Nephron progenitor cell (in vitro differentiated cells): ENCODE results near the gene UBA52.

Source experiments
- DNase-seq: peaks from one replicate; pipeline ENCODE4 v3.0.0; 2021
- H3K27ac Mint-ChIP-seq: 2 replicates; pipeline ENCODE4 v1.8.0; 2021; ENCODE audit warnings: mild to moderate bottlenecking, moderate library complexity, mixed read lengths
- H3K27me3 Mint-ChIP-seq: 2 replicates; pipeline ENCODE4 v1.8.0; 2021; ENCODE audit warnings: mild to moderate bottlenecking, low read depth, mixed read lengths; ENCODE audit not compliant: poor library complexity
- H3K36me3 Mint-ChIP-seq: 2 replicates; pipeline ENCODE4 v1.8.0; 2021; ENCODE audit warnings: low read depth, mixed read lengths
- H3K4me1 Mint-ChIP-seq: 2 replicates; pipeline ENCODE4 v1.8.0; 2021; ENCODE audit warnings: mixed read lengths
- H3K4me3 Mint-ChIP-seq: 2 replicates; pipeline ENCODE4 v1.8.0; 2021; ENCODE audit warnings: mild to moderate bottlenecking, moderate library complexity, mixed read lengths
- H3K9me3 Mint-ChIP-seq: 2 replicates; pipeline ENCODE4 v1.8.0; 2021; ENCODE audit warnings: mild to moderate bottlenecking, moderate library complexity, mixed read lengths
- TF ChIP-seq, protein P1 (sequence below): fragments of 200-600 bp; sonication (generic); IDR thresholded peaks from 2 replicates; pipeline ENCODE4 v1.5.0; 2021; ENCODE audit warnings: antibody characterized with exemption

UBA52 gene

DNA sequence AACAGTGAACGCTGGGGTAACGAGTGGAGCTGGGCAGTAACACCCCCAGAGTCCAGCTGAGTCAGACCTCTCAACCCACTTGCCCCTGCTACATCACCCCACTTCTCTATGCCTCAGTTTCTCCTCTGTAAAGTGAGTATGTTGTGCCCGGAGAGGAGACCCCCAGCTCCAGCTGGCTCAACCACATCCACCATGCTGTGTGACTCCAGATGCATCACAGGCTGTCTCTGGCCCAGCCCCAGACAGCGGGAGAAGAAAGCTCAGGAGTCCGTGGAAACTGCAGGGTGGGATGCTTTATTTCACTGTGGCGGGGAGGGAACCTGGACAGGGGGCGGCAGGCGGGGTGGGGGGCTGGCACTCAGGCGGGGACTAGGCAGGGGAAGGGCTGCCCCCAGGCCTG is 40.2 kb upstream of the UBA52 start:
- H3K27me3 Mint-ChIP-seq: no peaks in the 10 kb centered on the region
- H3K27ac Mint-ChIP-seq: no peak overlapping the region
- H3K36me3 Mint-ChIP-seq: peaks cover 36% of the 10 kb centered on the region
- H3K9me3 Mint-ChIP-seq: no peaks in the 10 kb centered on the region
- no peak overlapping the region for H3K4me3 Mint-ChIP-seq
- DNase-seq: no peak
- TF ChIP-seq, protein P1, sequence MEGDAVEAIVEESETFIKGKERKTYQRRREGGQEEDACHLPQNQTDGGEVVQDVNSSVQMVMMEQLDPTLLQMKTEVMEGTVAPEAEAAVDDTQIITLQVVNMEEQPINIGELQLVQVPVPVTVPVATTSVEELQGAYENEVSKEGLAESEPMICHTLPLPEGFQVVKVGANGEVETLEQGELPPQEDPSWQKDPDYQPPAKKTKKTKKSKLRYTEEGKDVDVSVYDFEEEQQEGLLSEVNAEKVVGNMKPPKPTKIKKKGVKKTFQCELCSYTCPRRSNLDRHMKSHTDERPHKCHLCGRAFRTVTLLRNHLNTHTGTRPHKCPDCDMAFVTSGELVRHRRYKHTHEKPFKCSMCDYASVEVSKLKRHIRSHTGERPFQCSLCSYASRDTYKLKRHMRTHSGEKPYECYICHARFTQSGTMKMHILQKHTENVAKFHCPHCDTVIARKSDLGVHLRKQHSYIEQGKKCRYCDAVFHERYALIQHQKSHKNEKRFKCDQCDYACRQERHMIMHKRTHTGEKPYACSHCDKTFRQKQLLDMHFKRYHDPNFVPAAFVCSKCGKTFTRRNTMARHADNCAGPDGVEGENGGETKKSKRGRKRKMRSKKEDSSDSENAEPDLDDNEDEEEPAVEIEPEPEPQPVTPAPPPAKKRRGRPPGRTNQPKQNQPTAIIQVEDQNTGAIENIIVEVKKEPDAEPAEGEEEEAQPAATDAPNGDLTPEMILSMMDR: no peak
- H3K4me1 Mint-ChIP-seq: no peaks in the 10 kb centered on the region

DNA sequence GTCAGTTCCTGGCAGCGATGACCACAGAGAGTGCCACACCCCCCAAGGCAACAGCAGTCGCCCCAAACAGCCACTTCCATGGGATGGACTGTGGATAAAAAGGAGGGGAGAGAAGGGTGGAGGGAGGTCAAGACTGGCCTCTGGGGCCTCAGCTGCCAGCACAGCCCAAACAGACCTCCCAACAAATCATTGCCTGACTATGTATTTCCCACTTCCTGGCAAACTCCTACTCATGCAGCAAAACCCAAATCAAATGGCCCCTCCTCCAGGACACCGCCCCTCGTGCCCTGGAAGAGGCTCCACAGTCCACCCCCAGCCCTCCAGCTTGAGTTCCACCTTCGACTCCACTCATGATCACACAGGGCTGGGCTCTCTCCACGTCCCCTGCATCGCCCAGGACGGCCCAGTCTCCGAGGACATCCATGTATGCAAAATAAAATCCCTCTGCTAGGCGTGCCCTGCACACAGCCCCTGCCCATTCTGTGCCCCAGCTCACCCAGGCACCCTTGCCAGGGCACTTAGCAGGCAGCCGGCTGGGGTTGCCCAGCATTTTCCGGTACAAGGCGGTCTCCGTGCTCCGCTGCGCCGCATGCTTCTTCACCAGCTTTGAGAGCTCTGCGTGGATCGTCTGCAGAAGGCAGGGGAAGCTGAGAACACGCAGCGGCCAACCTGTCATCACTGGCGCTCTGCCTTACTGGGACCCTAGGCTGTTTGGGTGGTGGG is 39.3 kb upstream of the UBA52 start:
- peaks cover 40% of the 10 kb centered on the region for H3K36me3 Mint-ChIP-seq
- H3K9me3 Mint-ChIP-seq: no peaks in the 10 kb centered on the region
- TF ChIP-seq, protein P1: no peak
- DNase-seq: no peak
- H3K4me1 Mint-ChIP-seq: no peaks in the 10 kb centered on the region
- no peak overlapping the region for H3K27ac Mint-ChIP-seq
- no peaks in the 10 kb centered on the region for H3K27me3 Mint-ChIP-seq
- no peak overlapping the region for H3K4me3 Mint-ChIP-seq

DNA sequence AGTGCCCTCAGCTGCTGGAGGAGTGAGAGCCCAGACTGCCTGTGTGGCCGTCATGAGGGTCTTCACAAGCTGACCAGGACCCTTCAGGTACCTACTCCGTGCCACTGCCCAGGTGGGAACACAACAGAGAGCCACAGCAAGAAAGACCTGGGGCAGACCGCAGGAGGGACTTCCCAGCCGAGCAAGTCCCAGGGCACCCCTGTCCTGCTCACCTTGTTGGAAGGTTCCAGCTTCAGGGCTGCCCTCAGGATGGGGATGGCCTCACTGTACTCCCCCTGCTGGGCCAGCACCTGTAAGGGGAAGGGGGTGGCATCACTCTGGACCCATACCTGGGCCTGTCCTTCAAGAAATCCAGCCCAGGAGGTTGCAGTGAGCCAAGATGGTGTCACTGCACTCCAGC is 38.6 kb upstream of the UBA52 start:
- Mint-ChIP-seq H3K9me3 (no peaks in the 10 kb centered on the region), H3K4me1 (no peaks in the 10 kb centered on the region), H3K36me3 (peaks cover 48% of the 10 kb centered on the region), H3K4me3 (no peak overlapping the region), H3K27me3 (no peaks in the 10 kb centered on the region), H3K27ac (no peak overlapping the region)
- no peak for DNase-seq
- TF ChIP-seq, protein P1: no peak

DNA sequence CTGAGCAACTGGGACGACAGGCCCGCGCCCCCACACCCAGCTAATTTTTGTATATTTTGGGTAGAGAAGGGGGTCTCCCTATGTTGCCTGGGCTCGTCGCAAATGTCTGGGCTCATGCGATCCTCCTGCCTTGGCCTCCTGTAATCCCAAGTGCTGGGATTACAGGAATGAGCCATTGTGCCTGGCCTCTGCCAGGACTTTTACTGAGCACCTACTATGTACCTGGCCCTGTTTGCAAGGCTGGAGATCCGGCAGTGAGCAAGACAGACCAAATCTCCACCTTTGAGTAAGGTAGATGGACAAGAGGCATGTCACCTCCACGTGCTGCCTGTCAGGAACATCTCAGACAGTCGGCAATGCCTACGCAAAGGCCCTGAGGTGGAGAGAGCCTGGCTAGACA is 35.2 kb upstream of the UBA52 start:
- peaks cover 65% of the 10 kb centered on the region for H3K36me3 Mint-ChIP-seq
- H3K4me1 Mint-ChIP-seq: peaks cover 4% of the 10 kb centered on the region
- H3K9me3 Mint-ChIP-seq: no peaks in the 10 kb centered on the region
- DNase-seq: no peak
- no peak overlapping the region for H3K4me3 Mint-ChIP-seq
- no peak overlapping the region for H3K27ac Mint-ChIP-seq
- TF ChIP-seq, protein P1: no peak
- no peaks in the 10 kb centered on the region for H3K27me3 Mint-ChIP-seq

DNA sequence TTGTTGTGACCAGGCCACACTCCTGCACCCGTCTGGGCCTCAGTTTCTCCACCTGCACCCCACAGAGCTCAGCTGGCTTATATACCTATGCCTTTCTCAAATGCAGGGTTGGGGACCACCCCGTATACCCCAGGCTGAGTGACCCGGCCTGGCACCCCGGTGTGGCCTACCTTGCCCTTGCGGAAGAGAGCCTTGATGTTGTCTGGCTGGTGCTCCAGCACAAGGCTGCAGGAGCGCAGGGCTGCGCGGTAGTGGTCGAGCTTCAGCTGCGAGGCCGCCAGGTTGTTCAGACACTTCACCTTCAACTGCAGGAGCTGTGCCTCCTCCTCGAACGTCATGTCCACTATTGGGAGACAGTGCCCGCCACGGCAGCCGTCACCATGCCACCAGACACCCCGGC is 34.2 kb upstream of the UBA52 start:
- no peak overlapping the region for H3K27ac Mint-ChIP-seq
- H3K36me3 Mint-ChIP-seq: peaks cover 64% of the 10 kb centered on the region
- H3K4me1 Mint-ChIP-seq: peaks cover 7% of the 10 kb centered on the region
- DNase-seq: no peak
- no peaks in the 10 kb centered on the region for H3K27me3 Mint-ChIP-seq
- H3K4me3 Mint-ChIP-seq: no peak overlapping the region
- H3K9me3 Mint-ChIP-seq: no peaks in the 10 kb centered on the region
- TF ChIP-seq, protein P1: no peak

DNA sequence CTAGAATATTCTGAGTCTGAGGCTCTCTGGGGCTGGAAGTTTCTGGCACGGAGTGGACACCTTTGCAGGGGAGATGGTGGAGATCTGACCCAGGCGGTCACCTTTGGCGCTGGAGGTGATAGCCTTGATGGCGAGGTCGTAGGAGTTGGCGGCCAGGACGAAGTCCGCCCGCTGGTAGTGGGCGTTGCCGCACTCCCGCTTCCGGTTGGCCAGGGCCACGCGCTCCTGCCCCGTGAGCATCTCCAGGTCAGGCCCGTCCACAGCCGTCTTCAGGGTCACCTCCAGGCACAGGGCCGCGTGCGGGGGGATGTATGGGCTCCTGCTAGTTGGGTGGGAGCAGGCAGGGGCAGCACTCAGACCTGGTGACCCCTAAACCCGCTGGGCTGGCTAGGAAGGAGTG is 33.5 kb upstream of the UBA52 start:
- Mint-ChIP-seq H3K27me3 (no peaks in the 10 kb centered on the region), H3K36me3 (peaks cover 59% of the 10 kb centered on the region), H3K27ac (peak overlapping the region; percentile 66), H3K9me3 (no peaks in the 10 kb centered on the region), H3K4me3 (no peak overlapping the region), H3K4me1 (peaks cover 10% of the 10 kb centered on the region)
- no peak for DNase-seq
- TF ChIP-seq, protein P1: no peak
